Stimulated activated CD8-positive, alpha-beta memory T cell treated with anti-CD3 and anti-CD28 coated beads, Interleukin-12 subunit alpha, Interleukin-12 subunit beta, amount 100 ng/mL, for 24 hours (primary cell): ENCODE data around the gene SRP72.
"Not testable (repeated sequence)": the region's sequence is repeated elsewhere in the genome, so short reads cannot be mapped to it uniquely, and the experiment has no call there.

Experiments
- DNase-seq: peaks from one replicate; pipeline ENCODE4 v3.0.0-alpha.2; 2020; ENCODE audit errors: extremely low read depth

Gene SRP72

GRCh38 chr4:56467284-56468096 is at the start of gene SRP72:
TSS of gene SRP72 (plus strand) at chr4:56467617. CDS start at chr4:56467636, 19 bp downstream.
- DNase-seq, result peak; percentile 73

- no peak for DNase-seq
Measured at GRCh38 chr4:56424176-56424575, 43.2 kb upstream of the SRP72 start.

GRCh38 chr4:56424697-56425514 is 42.5 kb upstream of the SRP72 start:
- no peak for DNase-seq

- no peak for DNase-seq
Measured at GRCh38 chr4:56425518-56425917, 41.9 kb upstream of the SRP72 start.

- no peak for DNase-seq
Measured at GRCh38 chr4:56426273-56426672, 41.1 kb upstream of the SRP72 start.

- DNase-seq, result no peak
Measured at GRCh38 chr4:56427179-56427578, 40.2 kb upstream of the SRP72 start.

- DNase-seq, result no peak
Measured at GRCh38 chr4:56430203-56430602, 37.2 kb upstream of the SRP72 start.

- DNase-seq, result no peak
Measured at GRCh38 chr4:56433280-56433679, 34.1 kb upstream of the SRP72 start.

GRCh38 chr4:56434599-56435139 is 32.7 kb upstream of the SRP72 start:
- no peak for DNase-seq

- peak; percentile 94 for DNase-seq
Measured at GRCh38 chr4:56435140-56435926, 32.1 kb upstream of the SRP72 start, which contains the start of gene PPAT. TSS of gene PPAT (minus strand) at chr4:56435615. CDS start at chr4:56435477, 138 bp downstream.

- DNase-seq, result no peak
Measured at GRCh38 chr4:56438766-56439165, 28.7 kb upstream of the SRP72 start.

GRCh38 chr4:56440983-56441382 is 26.4 kb upstream of the SRP72 start:
- DNase-seq, result no peak

- DNase-seq, result no peak
Measured at GRCh38 chr4:56444719-56445118, 22.7 kb upstream of the SRP72 start.

GRCh38 chr4:56445699-56446098 is 21.7 kb upstream of the SRP72 start:
- DNase-seq, result no peak

- DNase-seq, result no peak
Measured at GRCh38 chr4:56448301-56448700, 19.1 kb upstream of the SRP72 start.

GRCh38 chr4:56449475-56449874 is 17.9 kb upstream of the SRP72 start:
- not testable (repeated sequence) for DNase-seq

- no peak for DNase-seq
Measured at GRCh38 chr4:56450342-56450741, 17.1 kb upstream of the SRP72 start.

- no peak for DNase-seq
Measured at GRCh38 chr4:56460085-56460484, 7.3 kb upstream of the SRP72 start.

- DNase-seq, result no peak
Measured at GRCh38 chr4:56462157-56462556, 5.3 kb upstream of the SRP72 start.

- no peak for DNase-seq
Measured at GRCh38 chr4:56463711-56464110, 3.7 kb upstream of the SRP72 start.

GRCh38 chr4:56464581-56464980 is 2.8 kb upstream of the SRP72 start:
- no peak for DNase-seq
